ENCODE results near the gene EPN2.

GRCh38 chr17:19302791-19303331, 65.7 kb downstream of the EPN2 start:
- TF ChIP-seq, protein P1, sequence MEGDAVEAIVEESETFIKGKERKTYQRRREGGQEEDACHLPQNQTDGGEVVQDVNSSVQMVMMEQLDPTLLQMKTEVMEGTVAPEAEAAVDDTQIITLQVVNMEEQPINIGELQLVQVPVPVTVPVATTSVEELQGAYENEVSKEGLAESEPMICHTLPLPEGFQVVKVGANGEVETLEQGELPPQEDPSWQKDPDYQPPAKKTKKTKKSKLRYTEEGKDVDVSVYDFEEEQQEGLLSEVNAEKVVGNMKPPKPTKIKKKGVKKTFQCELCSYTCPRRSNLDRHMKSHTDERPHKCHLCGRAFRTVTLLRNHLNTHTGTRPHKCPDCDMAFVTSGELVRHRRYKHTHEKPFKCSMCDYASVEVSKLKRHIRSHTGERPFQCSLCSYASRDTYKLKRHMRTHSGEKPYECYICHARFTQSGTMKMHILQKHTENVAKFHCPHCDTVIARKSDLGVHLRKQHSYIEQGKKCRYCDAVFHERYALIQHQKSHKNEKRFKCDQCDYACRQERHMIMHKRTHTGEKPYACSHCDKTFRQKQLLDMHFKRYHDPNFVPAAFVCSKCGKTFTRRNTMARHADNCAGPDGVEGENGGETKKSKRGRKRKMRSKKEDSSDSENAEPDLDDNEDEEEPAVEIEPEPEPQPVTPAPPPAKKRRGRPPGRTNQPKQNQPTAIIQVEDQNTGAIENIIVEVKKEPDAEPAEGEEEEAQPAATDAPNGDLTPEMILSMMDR (IDR thresholded peaks at IDR 0.05 in 2 of 3, conservative IDR thresholded peaks at IDR 0.05 in 1 of 3; ENCODE audit: borderline replicate concordance in 1 of 3, insufficient read depth in 1 of 3, low read depth in 2 of 3, low read length in 2 of 3): no peak
- no peak for TF ChIP-seq ZBTB33 (IDR thresholded peaks at IDR 0.05; ENCODE audit: extremely low read depth, insufficient replicate concordance, low read length)
